ENCODE results near the gene SCUBE3. TPM values are rescaled to one million over a fixed set of nuclear protein-coding genes. Genes with fewer than 3 reads are reported as not detected.
A peak's percentile ranks its signal among the peaks of the same experiment; 100 is the strongest.

SCUBE3 gene
- total RNA-seq, 2 donors from 2014 or later, result 0.20 to 0.74 TPM

GRCh38 chr6:35260591-35261570 is 47.1 kb downstream of the SCUBE3 start:
- intact Hi-C loops (cut with DNase I), result no loop called here
- H3K4me1 ChIP-seq, result no peaks in the 10 kb centered on the region

GRCh38 chr6:35262596-35262995 is 48.8 kb downstream of the SCUBE3 start:
- DNase-seq, result no peak

More at GRCh38 chr6:35260591-35261570, 47.1 kb downstream of the SCUBE3 start:
- peak overlapping the region; percentile 87 for H3K4me3 ChIP-seq
- DNase-seq, result no peak
- no peaks in the 10 kb centered on the region for H3K27me3 ChIP-seq
- H3K27ac ChIP-seq, result peak overlapping the region; percentile 91
- no peak for TF ChIP-seq CTCF (IDR thresholded peaks at IDR 0.05)
- no peaks in the 10 kb centered on the region for H3K36me3 ChIP-seq
- H3K9me3 ChIP-seq, result no peaks in the 10 kb centered on the region
- H3K9ac ChIP-seq (ENCODE audit: low read depth in 2 of 2, low read length in 2 of 2), result peak overlapping the region in 1 of 2 donors; percentile 86

GRCh38 chr6:35264550-35265274 is 51.0 kb downstream of the SCUBE3 start:
- H3K27me3 ChIP-seq, result no peaks in the 10 kb centered on the region
- DNase-seq, result no peak
- H3K4me3 ChIP-seq, result no peak overlapping the region
- no peak overlapping the region for H3K27ac ChIP-seq
- TF ChIP-seq CTCF (IDR thresholded peaks at IDR 0.05), result no peak
- intact Hi-C loops (cut with DNase I), result no loop called here
- H3K9ac ChIP-seq (ENCODE audit: low read depth in 2 of 2, low read length in 2 of 2), result no peak overlapping the region
- H3K9me3 ChIP-seq, result no peaks in the 10 kb centered on the region
- no peaks in the 10 kb centered on the region for H3K36me3 ChIP-seq
- no peaks in the 10 kb centered on the region for H3K4me1 ChIP-seq

More at GRCh38 chr6:35262596-35262995, 48.8 kb downstream of the SCUBE3 start:
- no peaks in the 10 kb centered on the region for H3K36me3 ChIP-seq
- H3K9ac ChIP-seq (ENCODE audit: low read depth in 2 of 2, low read length in 2 of 2), result no peak overlapping the region
- intact Hi-C loops (cut with DNase I), result no loop called here
- no peak overlapping the region for H3K4me3 ChIP-seq
- no peak for TF ChIP-seq CTCF (IDR thresholded peaks at IDR 0.05)
- H3K27me3 ChIP-seq, result no peaks in the 10 kb centered on the region
- no peaks in the 10 kb centered on the region for H3K4me1 ChIP-seq
- no peaks in the 10 kb centered on the region for H3K9me3 ChIP-seq
- no peak overlapping the region for H3K27ac ChIP-seq

GRCh38 chr6:35265523-35265922 is 51.8 kb downstream of the SCUBE3 start:
- Histone ChIP-seq H3K4me3 (no peak overlapping the region), H3K36me3 (no peaks in the 10 kb centered on the region), H3K27ac (no peak overlapping the region), H3K27me3 (no peaks in the 10 kb centered on the region), H3K9ac (ENCODE audit: low read depth in 2 of 2, low read length in 2 of 2) (no peak overlapping the region), H3K4me1 (no peaks in the 10 kb centered on the region), H3K9me3 (no peaks in the 10 kb centered on the region)
- no peak for TF ChIP-seq CTCF (IDR thresholded peaks at IDR 0.05)
- no peak for DNase-seq
- intact Hi-C loops (cut with DNase I), result no loop called here

- Histone ChIP-seq H3K27me3 (no peaks in the 10 kb centered on the region), H3K4me1 (no peaks in the 10 kb centered on the region), H3K36me3 (no peaks in the 10 kb centered on the region), H3K27ac (no peak overlapping the region), H3K4me3 (no peak overlapping the region), H3K9ac (ENCODE audit: low read depth in 2 of 2, low read length in 2 of 2) (no peak overlapping the region), H3K9me3 (no peaks in the 10 kb centered on the region)
- DNase-seq, result no peak
- no peak for TF ChIP-seq CTCF (IDR thresholded peaks at IDR 0.05)
- intact Hi-C loops (cut with DNase I), result no loop called here
These were observed 53.7 kb downstream of the SCUBE3 start for GRCh38 chr6:35267446-35267845.

All from colonic mucosa (tissue), 4 donors.